Tibial nerve (tissue), 4 donors: ENCODE measurements around the gene CDH13. TPM values are rescaled to one million over a fixed set of nuclear protein-coding genes. Genes with fewer than 3 reads are reported as not detected.

Experiments
- DNase-seq, 2 donors: peaks; one replicate each; pipeline ENCODE4 v3.0.0-alpha.2; 2019; ENCODE audit warnings: low spot score in 2 of 2
- H3K27ac ChIP-seq, 4 donors: fragments of 200-600 bp; sonication (generic) in 3 of 4; one replicate each; pipeline ENCODE4 v1.5.1; 2017 to 2019; ENCODE audit warnings: mild to moderate bottlenecking in 1 of 4
- H3K27me3 ChIP-seq, 2 donors: fragments of 200-600 bp; sonication (generic) in 1 of 2; one replicate each; pipeline versions ENCODE4 v1.5.1 to v1.6.0; 2017 to 2019
- H3K36me3 ChIP-seq, 3 donors: fragments of 200-600 bp; sonication (generic); one replicate each; pipeline ENCODE4 v1.5.1; 2018 to 2019
- H3K4me1 ChIP-seq, 4 donors: fragments of 200-600 bp; sonication (generic) in 3 of 4; one replicate each; pipeline ENCODE4 v1.5.1; 2017 to 2019
- H3K4me3 ChIP-seq, 4 donors: fragments of 200-600 bp; sonication (generic) in 3 of 4; one replicate each; pipeline ENCODE4 v1.5.1; 2017 to 2019; ENCODE audit warnings: mild to moderate bottlenecking in 1 of 4, moderate library complexity in 1 of 4
- H3K9me3 ChIP-seq, 4 donors: fragments of 200-600 bp; sonication (generic) in 3 of 4; one replicate each; pipeline ENCODE4 v1.5.1; 2017 to 2019
- EP300 ChIP-seq, 2 donors: sonication (generic); formaldehyde crosslinking; IDR thresholded peaks; one replicate each; pipeline ENCODE4 v1.6.1; 2017; ENCODE audit warnings: antibody characterized with exemption in 2 of 2, mild to moderate bottlenecking in 1 of 2
- POLR2A ChIP-seq, 2 donors: fragments of 450-650 bp; IDR thresholded peaks; one replicate each; pipeline ENCODE4 v1.6.1; 2017; ENCODE audit warnings: antibody characterized with exemption in 2 of 2, mild to moderate bottlenecking in 2 of 2, moderate library complexity in 2 of 2
- whole genome bisulfite sequencing, 2 donors: methylation state at CpG; one replicate each; pipeline ENCODE4 v1.1.5; 2018; 5-methylcytosine and 5-hydroxymethylcytosine counted together
- total RNA-seq, 4 donors: library from RNA; depleted of rRNA; stranded (reverse); fragments of >200 nt; gene quantifications; one replicate each; pipeline ENCODE4 v1.1.0, GENCODE V29; 2016
- TF ChIP-seq, protein P1 (sequence below), 5 experiments: fragments of 200-600 bp in 3 of 5; fragments of 450-650 bp in 2 of 5; sonication (generic) in 3 of 5; IDR thresholded peaks; one replicate each; pipeline ENCODE4 v1.5.1; 2016 to 2019; ENCODE audit warnings: antibody characterized with exemption in 5 of 5, mild to moderate bottlenecking in 3 of 5, moderate library complexity in 2 of 5

The CDH13 gene
- total RNA-seq, 4 donors from 2014 or later = 4.1 to 14.4 (median 5.8) TPM

DNA sequence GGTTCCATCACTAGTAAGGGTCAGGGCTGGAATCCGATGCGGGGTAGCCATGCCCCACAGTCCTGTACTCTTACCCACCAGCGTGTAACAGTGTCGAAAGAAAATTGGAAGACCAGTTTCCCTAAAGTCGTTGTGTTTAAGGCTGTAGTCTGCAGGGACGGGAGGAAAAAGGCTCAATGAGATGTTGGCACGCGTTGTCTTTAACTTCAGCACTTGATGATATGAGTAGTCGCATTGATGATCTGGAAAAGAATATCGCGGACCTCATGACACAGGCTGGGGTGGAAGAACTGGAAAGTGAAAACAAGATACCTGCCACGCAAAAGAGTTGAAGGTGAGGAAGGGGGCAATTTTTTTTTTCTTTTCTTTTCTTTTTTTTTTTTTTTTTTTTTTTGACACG is 1182.3 kb downstream of the CDH13 start:
- no peaks in the 10 kb centered on the region for H3K9me3 ChIP-seq
- peak overlapping the region; percentile 80 to 96 (median 84) for H3K4me3 ChIP-seq
- no peak for DNase-seq
- H3K27ac ChIP-seq = peak overlapping the region in 1 of 4 donors; percentile 89
- no peak for TF ChIP-seq EP300 (IDR thresholded peaks at IDR 0.05)
- TF ChIP-seq, protein P1, sequence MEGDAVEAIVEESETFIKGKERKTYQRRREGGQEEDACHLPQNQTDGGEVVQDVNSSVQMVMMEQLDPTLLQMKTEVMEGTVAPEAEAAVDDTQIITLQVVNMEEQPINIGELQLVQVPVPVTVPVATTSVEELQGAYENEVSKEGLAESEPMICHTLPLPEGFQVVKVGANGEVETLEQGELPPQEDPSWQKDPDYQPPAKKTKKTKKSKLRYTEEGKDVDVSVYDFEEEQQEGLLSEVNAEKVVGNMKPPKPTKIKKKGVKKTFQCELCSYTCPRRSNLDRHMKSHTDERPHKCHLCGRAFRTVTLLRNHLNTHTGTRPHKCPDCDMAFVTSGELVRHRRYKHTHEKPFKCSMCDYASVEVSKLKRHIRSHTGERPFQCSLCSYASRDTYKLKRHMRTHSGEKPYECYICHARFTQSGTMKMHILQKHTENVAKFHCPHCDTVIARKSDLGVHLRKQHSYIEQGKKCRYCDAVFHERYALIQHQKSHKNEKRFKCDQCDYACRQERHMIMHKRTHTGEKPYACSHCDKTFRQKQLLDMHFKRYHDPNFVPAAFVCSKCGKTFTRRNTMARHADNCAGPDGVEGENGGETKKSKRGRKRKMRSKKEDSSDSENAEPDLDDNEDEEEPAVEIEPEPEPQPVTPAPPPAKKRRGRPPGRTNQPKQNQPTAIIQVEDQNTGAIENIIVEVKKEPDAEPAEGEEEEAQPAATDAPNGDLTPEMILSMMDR (IDR thresholded peaks at IDR 0.05) = no peak
- TF ChIP-seq POLR2A (IDR thresholded peaks at IDR 0.05) = no peak
- WGBS, 2 donors = 81 to 84% methylated on average over 13 of the region's 13 CpGs
- peaks cover 0 to 43% (median 9%) of the 10 kb centered on the region in 4 donors for H3K4me1 ChIP-seq
- no peaks in the 10 kb centered on the region for H3K27me3 ChIP-seq
- peaks cover 0 to 20% (median 0%) of the 10 kb centered on the region in 3 donors for H3K36me3 ChIP-seq

DNA sequence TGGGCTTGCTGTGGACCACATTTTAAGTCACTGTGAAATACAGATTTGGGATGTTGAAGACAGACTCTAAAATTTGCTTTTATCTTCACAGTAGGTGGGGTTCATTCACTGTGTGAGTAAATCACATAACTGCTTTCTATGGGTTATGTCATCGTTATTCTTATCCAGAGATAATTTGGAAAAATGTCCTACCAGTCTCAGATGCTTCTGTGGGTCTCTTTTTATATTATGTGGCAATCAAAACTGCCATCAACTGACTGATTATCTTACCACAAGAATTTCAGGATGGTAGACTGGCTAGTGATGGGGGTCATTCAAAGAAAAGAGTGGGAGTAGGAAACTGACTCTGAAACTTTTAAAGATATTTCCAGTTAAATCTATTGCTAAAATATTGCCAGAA is 1184.1 kb downstream of the CDH13 start:
- peaks cover 0 to 54% (median 14%) of the 10 kb centered on the region in 4 donors for H3K4me1 ChIP-seq
- no peaks in the 10 kb centered on the region for H3K27me3 ChIP-seq
- no peak overlapping the region for H3K27ac ChIP-seq
- no peak for TF ChIP-seq POLR2A (IDR thresholded peaks at IDR 0.05)
- TF ChIP-seq, protein P1 (IDR thresholded peaks at IDR 0.05) = no peak
- no peak for TF ChIP-seq EP300 (IDR thresholded peaks at IDR 0.05)
- H3K9me3 ChIP-seq = no peaks in the 10 kb centered on the region
- DNase-seq = no peak
- WGBS, 2 donors = 87% methylated on average over 1 of the region's 1 CpG
- H3K36me3 ChIP-seq = peaks cover 0 to 20% (median 0%) of the 10 kb centered on the region in 3 donors
- no peak overlapping the region for H3K4me3 ChIP-seq

DNA sequence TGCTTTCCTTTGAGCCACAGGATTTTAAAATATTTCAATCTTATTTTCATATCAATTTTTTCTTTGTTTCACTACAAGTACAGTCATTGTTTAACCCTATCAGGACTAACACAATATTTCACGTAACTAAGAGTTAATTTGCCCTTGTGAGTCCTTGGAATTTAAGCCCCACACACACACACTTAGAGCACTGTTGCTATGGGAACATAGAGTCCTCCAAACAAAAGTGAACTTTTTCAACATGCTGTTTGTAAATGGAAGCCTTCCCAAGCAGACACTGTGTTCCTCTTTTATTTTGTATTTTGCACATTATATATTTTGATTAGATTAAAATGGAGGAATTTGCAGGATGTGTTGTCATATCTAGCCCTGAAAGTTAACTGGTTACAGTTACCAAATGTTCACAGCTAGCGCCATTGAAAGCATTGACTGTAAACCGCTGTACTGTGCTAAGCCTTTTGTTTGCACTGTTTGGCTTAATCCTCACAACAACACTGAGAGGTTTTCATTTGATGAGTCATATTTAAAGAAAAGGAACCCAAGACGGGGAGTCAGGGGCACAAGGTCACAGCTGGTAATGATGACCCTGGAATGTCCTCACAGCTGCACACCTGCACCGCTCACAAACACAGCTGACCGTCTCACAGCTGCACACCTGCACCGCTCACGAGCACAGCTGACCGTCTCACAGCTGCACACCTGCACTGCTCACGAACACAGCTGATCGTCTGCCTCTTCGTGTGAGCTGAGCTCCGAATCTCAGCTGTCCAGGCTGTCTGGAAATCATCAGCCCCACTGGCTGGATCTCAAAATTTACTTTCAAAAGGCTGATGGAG is 1187.3 kb downstream of the CDH13 start:
- peak; percentile 31 to 36 for DNase-seq
- Histone ChIP-seq H3K9me3 (no peaks in the 10 kb centered on the region), H3K4me1 (peaks cover 0 to 47% (median 7%) of the 10 kb centered on the region in 4 donors), H3K27me3 (no peaks in the 10 kb centered on the region), H3K36me3 (peaks cover 0 to 20% (median 0%) of the 10 kb centered on the region in 3 donors), H3K4me3 (no peak overlapping the region), H3K27ac (peak overlapping the region in 3 of 4 donors; percentile 0 to 78 (median 73))
- TF ChIP-seq EP300 (IDR thresholded peaks at IDR 0.05) (peak in 1 of 2 donors; percentile 34), POLR2A (IDR thresholded peaks at IDR 0.05) (no peak)
- TF ChIP-seq, protein P1 (IDR thresholded peaks at IDR 0.05) = no peak
- WGBS, 2 donors = 17 to 32% methylated on average over 12 to 13 of the region's 13 CpGs

DNA sequence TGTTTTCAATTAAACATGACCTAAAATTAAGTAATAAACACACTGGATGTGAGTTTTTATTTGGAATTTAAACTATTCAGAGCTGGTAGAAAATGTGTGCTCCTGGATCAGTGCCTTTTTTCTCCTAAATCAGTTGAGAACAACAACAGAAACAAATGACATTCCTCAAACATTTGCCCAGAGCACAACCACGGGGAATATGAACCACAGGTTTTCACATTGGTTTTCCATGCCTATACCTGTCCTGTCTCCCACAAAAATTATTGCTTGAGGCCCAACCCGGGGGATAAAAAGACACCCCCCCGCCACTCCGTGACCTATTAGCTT is 1187.9 kb downstream of the CDH13 start:
- no peaks in the 10 kb centered on the region for H3K27me3 ChIP-seq
- TF ChIP-seq EP300 (IDR thresholded peaks at IDR 0.05) (no peak), POLR2A (IDR thresholded peaks at IDR 0.05) (no peak)
- TF ChIP-seq, protein P1 (IDR thresholded peaks at IDR 0.05) = no peak
- H3K36me3 ChIP-seq = peaks cover 0 to 20% (median 0%) of the 10 kb centered on the region in 3 donors
- no peak overlapping the region for H3K4me3 ChIP-seq
- H3K4me1 ChIP-seq = peaks cover 0 to 41% (median 5%) of the 10 kb centered on the region in 4 donors
- H3K9me3 ChIP-seq = no peaks in the 10 kb centered on the region
- DNase-seq = no peak
- peak overlapping the region in 2 of 4 donors; percentile 73 to 78 for H3K27ac ChIP-seq
- WGBS, 2 donors = 53 to 65% methylated on average over 4 of the region's 4 CpGs

DNA sequence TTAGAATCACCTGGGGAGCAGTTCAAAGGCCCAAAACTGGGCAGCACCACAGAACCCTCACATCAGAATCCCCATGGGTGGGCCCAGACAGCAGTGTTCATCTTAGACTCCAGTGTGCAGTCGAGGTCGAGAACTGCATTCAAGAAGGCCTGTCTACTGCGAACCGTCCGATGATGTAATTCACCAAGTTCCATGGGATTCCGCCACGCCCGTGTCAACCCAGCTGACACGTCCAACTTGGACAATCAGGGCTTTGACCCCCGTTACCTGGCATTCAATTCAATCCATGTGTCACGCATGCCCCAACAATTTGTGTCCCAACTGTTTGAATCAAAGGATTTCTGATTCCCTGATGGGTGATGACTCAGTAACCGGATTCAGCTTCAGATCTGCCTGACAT is 1190.3 kb downstream of the CDH13 start:
- no peak for TF ChIP-seq EP300 (IDR thresholded peaks at IDR 0.05)
- TF ChIP-seq, protein P1 (IDR thresholded peaks at IDR 0.05) = no peak
- TF ChIP-seq POLR2A (IDR thresholded peaks at IDR 0.05) = no peak
- WGBS, 2 donors = 89 to 94% methylated on average over 12 of the region's 12 CpGs

More for the DNA sequence above, 1190.3 kb downstream of the CDH13 start:
- Histone ChIP-seq H3K4me1 (peaks cover 0 to 23% (median 5%) of the 10 kb centered on the region in 4 donors), H3K27ac (no peak overlapping the region), H3K36me3 (peaks cover 0 to 13% (median 0%) of the 10 kb centered on the region in 3 donors), H3K9me3 (no peaks in the 10 kb centered on the region), H3K4me3 (no peak overlapping the region), H3K27me3 (no peaks in the 10 kb centered on the region)
- DNase-seq = no peak
